HG02798 (cell line): ENCODE data around the gene PACRG.

Experiments used
- ATAC-seq: cut with Tn5 transposase; IDR thresholded peaks from one replicate; pipeline ENCODE4 v1.9.1; 2021; ENCODE audit warnings: mild to moderate bottlenecking; ENCODE audit not compliant: unreplicated experiment, poor library complexity

Gene PACRG

DNA sequence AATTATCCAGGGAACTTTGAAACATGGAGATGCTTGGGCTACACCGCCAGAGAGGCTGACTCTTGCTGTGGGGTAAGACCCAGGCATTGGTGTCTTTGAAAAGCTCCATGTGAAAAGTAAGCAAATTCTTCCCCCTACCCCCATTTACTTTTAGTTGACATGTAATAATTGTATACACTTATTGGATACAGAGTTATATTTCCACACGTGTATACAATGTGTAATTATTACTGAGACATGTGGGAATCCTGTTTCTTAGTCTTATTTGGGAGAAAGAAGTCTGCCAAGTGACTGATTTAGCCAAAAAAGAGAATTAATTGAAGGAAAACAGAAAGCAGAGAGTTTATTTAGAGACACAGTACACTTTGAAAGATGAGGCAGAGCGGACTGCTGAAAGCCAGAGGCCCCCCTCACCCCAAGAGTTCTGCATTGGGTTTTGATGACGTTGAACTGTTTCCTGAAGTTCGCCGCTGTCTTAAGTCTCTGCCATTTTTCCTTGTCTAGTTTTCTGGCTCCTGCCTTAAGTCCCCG lies 193.8 kb downstream of the PACRG start:
- no peak for ATAC-seq

- no peak for ATAC-seq
These were observed 194.9 kb downstream of the PACRG start for GRCh38 chr6:162922563-162923166.

GRCh38 chr6:162934844-162935243 lies 207.1 kb downstream of the PACRG start:
- ATAC-seq = no peak

- no peak for ATAC-seq
These were observed 212.7 kb downstream of the PACRG start for GRCh38 chr6:162940426-162940825.

- ATAC-seq = no peak
These were observed 213.4 kb downstream of the PACRG start for GRCh38 chr6:162941128-162941527.

- no peak for ATAC-seq
These were observed 215.1 kb downstream of the PACRG start for GRCh38 chr6:162942866-162943265.

DNA sequence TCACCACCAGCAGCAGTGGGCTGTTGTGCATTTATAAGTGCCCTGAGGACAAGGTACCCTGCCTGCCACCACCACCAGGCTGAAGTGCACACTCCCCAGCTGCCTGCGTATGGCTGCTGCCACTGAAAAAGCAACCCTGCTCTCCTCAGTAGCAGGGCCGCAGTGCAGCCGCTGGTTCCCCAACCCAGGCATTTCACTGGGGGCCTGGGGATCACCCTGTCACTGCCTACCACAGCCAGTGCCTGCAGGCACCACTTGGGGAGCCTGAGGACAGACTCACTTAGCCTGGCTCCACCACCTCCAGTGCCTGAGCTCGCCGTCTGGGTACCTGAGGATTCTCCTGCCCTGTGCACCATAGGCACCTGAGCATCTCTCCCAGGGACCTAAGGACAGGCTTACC lies 215.6 kb downstream of the PACRG start:
- ATAC-seq = no peak

- ATAC-seq = no peak
These were observed 223.5 kb downstream of the PACRG start for GRCh38 chr6:162951164-162951743.

- ATAC-seq = no peak
These were observed 224.6 kb downstream of the PACRG start for GRCh38 chr6:162952423-162952822.

GRCh38 chr6:162957062-162957461 lies 229.3 kb downstream of the PACRG start:
- ATAC-seq = no peak

GRCh38 chr6:162960679-162961457 lies 233.1 kb downstream of the PACRG start:
- ATAC-seq = no peak

GRCh38 chr6:162962093-162962492 lies 234.3 kb downstream of the PACRG start:
- no peak for ATAC-seq

GRCh38 chr6:162963861-162964260 lies 236.1 kb downstream of the PACRG start:
- ATAC-seq = no peak

GRCh38 chr6:162964488-162965140 lies 236.8 kb downstream of the PACRG start:
- ATAC-seq = no peak

- no peak for ATAC-seq
These were observed 237.6 kb downstream of the PACRG start for GRCh38 chr6:162965366-162965765.

DNA sequence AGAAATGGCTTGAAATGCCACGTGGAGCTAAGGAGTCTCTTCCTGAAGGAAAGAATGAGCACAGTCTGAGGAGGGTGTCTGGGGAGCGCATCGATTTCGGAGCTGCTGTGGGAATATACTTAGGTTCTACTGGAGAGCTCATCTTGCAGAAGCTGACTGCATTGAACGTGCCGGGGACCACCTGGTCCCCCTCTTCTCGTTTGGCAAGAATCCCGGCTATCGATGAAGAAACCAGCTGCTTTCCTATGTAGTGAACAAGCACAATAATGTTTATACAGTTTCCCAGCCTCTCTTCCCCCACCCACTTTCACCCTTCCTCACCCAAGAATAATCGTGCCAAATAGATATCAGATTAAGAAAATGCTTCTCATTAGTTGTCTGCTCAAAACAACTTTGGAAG lies 242.5 kb downstream of the PACRG start:
- no peak for ATAC-seq

DNA sequence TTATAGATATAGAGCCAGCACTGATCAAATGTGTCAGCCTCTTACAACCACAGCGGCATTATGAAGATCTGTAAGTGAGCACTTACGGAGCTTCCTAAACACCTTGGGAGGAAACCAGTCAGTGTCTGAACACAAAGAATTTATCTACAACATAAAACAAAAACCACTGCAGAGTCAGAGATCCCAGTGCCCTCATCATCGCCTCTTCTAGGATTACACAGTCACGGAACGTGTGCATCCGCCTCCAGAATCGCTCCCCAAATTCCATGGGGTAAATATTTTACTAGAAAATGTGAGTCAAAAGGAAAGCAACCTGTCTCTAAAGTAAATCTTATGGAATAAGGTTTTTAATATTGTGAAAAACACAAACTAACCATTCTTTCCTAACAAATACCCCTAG lies 243.6 kb downstream of the PACRG start:
- no peak for ATAC-seq

- no peak for ATAC-seq
These were observed 245.5 kb downstream of the PACRG start for GRCh38 chr6:162973151-162973872.

- no peak for ATAC-seq
These were observed 246.2 kb downstream of the PACRG start for GRCh38 chr6:162973980-162974379.

DNA sequence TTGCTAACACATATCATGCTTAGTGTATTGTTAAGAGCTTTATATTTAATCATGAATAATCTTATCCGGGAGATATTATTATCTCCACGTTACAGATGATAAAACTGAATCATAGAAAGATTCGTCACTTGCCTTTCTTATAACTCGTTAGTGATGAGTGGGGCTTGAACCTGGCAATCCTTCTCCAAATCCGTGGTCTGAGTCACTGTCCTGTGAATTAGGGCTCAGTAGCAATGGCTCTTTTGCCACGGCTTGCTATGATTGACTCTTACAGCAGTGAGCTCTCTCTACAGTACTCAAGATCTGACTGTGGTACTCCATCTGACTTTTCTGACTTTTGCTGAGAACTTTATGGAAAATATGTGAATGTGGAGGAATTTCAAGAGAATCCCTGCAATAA lies 246.9 kb downstream of the PACRG start:
- no peak for ATAC-seq
